Activated CD4-positive, alpha-beta T cell treated with anti-CD3 and anti-CD28 coated beads, Interleukin-2, amount 50 U/mL, for 16 hours (primary cell): ENCODE data around the gene PWP1.

Experiments
- DNase-seq: peaks from one replicate; pipeline ENCODE4 v3.0.0-alpha.2; 2020

Gene PWP1

GRCh38 chr12:107685360-107686248 is at the start of gene PWP1:
Gene PWP1 (plus strand): TSS chr12:107685799. CDS start chr12:107685900, 101 bp downstream.
- peak; percentile 96 for DNase-seq

- no peak for DNase-seq
These were observed 44.4 kb upstream of the PWP1 start for GRCh38 chr12:107641154-107641553.

GRCh38 chr12:107642240-107642639 is 43.4 kb upstream of the PWP1 start:
- no peak for DNase-seq

GRCh38 chr12:107645630-107646333 is 39.8 kb upstream of the PWP1 start:
- no peak for DNase-seq

- no peak for DNase-seq
These were observed 39.2 kb upstream of the PWP1 start for GRCh38 chr12:107646436-107646835.

- no peak for DNase-seq
These were observed 35.9 kb upstream of the PWP1 start for GRCh38 chr12:107649661-107650061.

- DNase-seq: no peak
These were observed 34.6 kb upstream of the PWP1 start for GRCh38 chr12:107650977-107651376.

GRCh38 chr12:107651571-107652449 is 33.8 kb upstream of the PWP1 start:
- DNase-seq: no peak

- no peak for DNase-seq
These were observed 32.1 kb upstream of the PWP1 start for GRCh38 chr12:107653519-107653918.

GRCh38 chr12:107654873-107655272 is 30.7 kb upstream of the PWP1 start:
- DNase-seq: no peak

- no peak for DNase-seq
These were observed 30.1 kb upstream of the PWP1 start for GRCh38 chr12:107655281-107656065.

GRCh38 chr12:107656302-107656701 is 29.3 kb upstream of the PWP1 start:
- no peak for DNase-seq

GRCh38 chr12:107657133-107657532 is 28.5 kb upstream of the PWP1 start:
- no peak for DNase-seq

- DNase-seq: no peak
These were observed 28.0 kb upstream of the PWP1 start for GRCh38 chr12:107657621-107658020.

- no peak for DNase-seq
These were observed 25.4 kb upstream of the PWP1 start for GRCh38 chr12:107660235-107660634.

GRCh38 chr12:107660861-107661415 is 24.7 kb upstream of the PWP1 start:
- no peak for DNase-seq

- DNase-seq: no peak
These were observed 23.8 kb upstream of the PWP1 start for GRCh38 chr12:107661830-107662229.

- no peak for DNase-seq
These were observed 23.1 kb upstream of the PWP1 start for GRCh38 chr12:107662484-107662883.

- no peak for DNase-seq
These were observed 22.3 kb upstream of the PWP1 start for GRCh38 chr12:107663277-107663676.

GRCh38 chr12:107666009-107666408 is 19.6 kb upstream of the PWP1 start:
- no peak for DNase-seq

GRCh38 chr12:107667464-107667863 is 18.1 kb upstream of the PWP1 start:
- DNase-seq: no peak
